ENCODE results near the gene VANGL1. TPM values are rescaled to one million over a fixed set of nuclear protein-coding genes. Genes with fewer than 3 reads are reported as not detected.

VANGL1 gene
- total RNA-seq, 2 donors from 2014 or later: 17.5 to 18.6 TPM

DNA sequence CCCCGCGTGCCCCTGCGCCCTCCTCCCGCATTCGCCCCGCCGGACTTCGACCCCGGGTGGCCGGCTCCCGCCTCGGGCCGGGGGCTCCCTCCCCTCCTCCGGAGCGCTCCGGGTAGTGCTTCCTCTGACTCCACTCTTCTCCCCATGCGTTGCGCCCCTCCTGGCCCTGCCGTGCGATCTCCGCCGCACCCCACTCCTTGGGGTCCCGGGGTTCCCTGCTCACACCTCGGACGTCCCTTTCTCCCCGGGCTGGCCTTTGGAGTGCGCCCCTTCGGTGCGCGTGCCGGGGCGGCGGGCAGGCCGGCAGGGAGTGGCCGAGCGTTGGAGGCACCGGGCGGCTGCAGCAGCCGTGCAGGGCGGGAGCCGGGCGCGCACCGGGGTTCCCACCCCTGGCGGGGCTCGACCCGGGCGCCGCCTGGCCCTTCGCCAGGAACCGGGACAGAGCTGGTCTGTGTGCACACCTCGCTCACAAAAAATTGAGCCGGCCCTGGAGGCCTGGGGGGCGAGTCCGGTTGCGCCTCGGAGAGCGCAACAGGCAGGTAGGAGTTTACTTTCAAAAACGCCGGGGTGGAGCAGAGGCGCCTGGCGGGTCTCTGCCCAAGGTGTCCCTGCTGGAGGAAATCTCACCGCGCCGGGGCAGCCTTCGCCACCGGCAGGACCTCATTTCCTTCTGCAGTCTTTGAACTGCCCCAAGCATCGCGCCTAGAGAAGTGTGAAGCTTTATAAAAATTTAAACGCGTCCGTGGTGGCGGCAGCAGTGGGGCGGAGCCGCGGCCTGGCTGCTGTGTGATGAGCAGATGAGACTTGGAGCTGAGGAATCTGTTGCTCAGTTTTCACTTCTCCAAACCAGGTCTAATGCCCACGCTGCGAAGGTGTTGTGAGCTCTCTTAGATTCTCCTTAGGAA is 650 bp downstream of the VANGL1 start:
- intact Hi-C loops (cut with DNase I, micrococcal nuclease): no loop called here
- ATAC-seq: peak; percentile 77

DNA sequence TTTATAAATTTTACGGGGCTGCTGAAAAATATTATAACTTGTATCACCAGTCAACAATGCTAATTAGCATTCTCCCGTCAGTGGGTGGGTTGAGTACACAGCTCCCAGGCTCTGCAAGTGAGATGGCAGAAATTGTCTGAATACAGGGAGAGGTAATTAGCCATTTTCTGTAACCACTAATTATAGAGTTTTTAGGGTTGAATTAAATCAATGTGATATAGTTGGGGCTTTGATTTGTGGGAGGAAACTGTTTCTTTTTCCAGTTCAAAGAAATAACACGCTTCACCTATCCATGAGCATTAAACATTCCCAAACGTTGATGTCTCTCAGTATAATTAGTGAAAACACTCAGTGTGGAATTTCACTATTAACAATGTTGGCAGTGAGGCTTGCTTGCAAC is 1.5 kb downstream of the VANGL1 start:
- ATAC-seq (no peak), DNase-seq (no peak)
- intact Hi-C loops (cut with DNase I, micrococcal nuclease): no loop called here

More for the DNA sequence above, 650 bp downstream of the VANGL1 start:
- DNase-seq: peak; percentile 73 to 77

DNA sequence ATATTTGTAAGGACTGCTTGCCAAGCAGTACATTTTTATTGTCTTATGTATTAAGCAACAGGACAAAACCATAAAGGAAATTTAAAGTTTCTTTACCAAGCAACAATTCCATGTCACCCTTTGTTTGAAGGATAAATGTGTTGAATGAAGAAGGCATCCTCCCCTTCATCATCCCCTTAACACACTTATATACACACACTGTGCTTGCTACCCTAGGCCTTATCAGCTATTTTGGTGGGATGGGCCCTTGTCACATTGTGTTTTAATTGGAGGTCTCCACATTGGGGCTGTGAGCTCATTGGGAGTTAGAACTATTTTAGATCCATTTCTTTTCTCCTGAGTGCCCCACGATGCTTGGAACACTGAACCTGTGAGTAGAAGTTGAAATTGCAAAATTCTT is 1.9 kb downstream of the VANGL1 start:
- ATAC-seq: no peak
- intact Hi-C loops (cut with DNase I, micrococcal nuclease): no loop called here

DNA sequence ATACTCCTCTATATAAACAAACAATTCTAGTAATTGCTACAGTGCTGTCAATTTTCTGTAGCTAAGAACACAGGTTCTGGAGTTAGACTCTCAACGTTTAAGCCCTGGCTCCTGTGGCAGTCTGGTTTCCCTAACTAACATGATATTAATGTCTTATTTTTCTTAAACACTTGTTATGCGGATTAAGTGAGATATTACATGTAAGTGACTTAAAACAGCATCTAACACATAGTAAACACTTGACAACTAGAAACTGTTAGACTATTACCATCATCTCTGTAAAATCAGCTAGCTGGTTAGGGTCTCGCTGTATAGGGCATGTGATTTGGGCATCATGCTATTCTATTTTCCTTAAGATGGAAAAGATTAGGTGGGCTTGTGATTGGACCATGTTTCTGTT is 2.3 kb downstream of the VANGL1 start:
- ATAC-seq: no peak
- no peak for DNase-seq
- intact Hi-C loops (cut with DNase I, micrococcal nuclease): no loop called here

More for the DNA sequence above, 1.9 kb downstream of the VANGL1 start:
- DNase-seq: no peak

DNA sequence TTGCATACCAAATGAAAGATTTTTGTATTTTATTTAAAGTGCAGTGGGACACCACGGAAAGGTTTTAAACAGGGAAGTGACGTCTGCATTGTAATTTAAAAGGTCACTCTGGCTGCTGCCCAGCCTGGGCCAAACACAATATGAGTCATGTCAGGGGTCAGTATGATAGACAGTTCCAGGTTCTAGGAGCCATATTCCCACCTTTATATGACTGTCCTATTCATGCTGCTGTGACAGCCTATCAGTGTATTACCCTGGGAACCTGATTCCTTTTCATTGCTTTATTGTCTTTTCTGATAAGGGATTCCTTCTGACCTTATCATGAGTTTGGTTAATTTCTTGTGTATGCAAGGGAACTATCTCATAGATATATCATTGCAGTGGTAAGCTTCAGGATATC is 5.3 kb downstream of the VANGL1 start:
- intact Hi-C loops (cut with DNase I, micrococcal nuclease): no loop called here
- ATAC-seq: peak; percentile 66
- no peak for DNase-seq

DNA sequence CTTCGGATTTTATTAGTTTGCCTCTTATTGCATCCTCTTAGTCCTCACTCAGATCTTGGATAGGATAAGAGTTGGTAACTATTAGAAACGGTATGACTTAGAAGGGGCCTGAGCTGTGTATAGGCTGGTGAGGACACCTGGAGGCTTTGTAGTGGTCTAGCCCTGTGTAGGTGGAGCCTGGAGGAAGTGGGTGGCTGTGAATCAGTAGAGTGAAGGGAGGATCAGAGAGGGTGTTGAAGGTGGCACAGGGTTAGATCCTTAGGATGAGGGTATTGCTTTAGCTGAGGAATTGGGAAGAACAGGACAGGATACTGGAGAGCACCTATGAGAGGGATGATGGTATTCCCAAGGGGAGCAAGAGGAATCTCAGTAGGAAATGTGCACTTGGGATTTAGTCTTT is 5.7 kb downstream of the VANGL1 start:
- intact Hi-C loops (cut with DNase I, micrococcal nuclease): no loop called here
- ATAC-seq (no peak), DNase-seq (no peak)

DNA sequence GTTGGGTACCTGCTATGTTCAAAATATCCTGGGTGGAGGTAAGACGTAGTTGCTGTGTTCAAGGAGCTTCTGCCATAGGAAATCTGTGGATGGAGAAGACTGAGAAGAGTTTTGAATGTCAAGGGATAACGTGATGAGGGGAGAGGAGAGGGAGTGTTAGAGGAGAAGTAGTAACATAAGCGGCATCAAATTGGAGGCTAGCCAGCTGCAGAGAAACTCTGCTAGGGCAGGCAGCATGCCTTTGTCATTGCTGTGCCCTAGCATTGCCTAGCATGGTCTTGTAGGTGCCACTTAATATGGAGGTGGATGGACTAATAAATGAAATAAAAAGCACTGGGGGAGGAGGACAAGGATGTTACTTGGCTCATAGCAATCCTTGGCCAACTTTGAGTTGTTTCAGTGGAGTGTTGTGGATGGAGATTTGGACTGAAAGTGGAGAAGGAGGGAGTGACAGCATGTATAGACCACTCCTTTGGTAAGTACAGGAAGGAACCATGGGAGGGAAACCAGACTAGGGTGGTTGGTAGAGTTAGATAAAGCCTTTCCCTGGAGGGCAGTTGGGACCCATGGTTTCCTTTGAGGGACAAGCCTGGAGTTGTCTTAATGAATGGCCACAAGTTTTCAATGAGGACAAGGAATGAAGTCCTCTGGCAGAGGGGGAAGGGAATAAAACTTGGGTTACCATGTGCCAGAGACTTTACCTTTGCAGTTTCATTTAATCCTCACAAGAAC is 6.3 kb downstream of the VANGL1 start:
- DNase-seq: no peak
- no peak for ATAC-seq
- intact Hi-C loops (cut with DNase I, micrococcal nuclease): no loop called here

DNA sequence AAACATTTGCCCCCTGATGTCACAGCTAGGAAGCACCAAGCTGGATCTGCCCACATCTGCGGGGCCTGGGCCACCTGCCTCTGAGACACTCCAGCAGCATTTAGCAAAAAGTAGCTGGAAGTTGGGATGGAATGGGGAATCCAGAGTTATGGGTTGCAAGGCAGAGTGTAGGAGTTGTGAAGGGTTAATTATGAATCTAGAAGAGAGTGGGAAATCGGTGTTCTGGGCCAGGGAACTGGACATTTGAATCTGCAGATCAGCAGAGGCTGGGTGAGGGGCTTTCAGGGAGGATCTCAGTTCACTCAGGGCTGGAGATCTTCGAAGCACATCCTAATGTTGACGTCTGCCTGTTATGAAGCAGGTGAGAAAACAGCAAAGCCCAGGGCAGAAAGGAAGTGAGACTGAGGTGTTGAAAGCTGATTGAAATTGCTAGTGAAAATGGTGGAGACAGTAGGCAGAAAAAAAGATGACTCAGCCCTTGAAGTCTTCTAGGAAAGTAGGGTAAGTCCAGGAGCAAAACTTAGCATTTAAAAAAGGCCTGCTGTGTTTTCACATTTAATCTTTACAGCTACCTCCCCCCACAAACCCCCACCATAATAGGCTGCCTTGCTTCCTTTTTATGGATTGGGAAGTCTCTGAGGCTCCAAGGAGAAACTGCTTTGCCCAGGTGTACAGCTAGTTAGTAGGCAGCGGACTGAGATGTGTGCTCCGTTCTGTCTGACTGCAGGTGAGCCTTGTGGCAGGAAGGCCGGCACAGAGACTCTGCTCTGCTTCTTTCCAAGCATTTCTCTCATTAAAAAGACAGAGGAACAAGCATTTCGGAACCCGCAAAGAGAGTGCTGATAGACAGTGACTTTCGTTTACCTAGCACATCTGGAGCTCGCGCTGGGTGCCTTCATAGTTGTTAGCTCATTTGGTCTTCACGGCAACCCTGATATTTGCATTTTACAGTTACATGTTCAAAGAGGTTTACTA is 7.2 kb downstream of the VANGL1 start:
- intact Hi-C loops (cut with DNase I, micrococcal nuclease): no loop called here
- DNase-seq: no peak
- ATAC-seq: no peak

DNA sequence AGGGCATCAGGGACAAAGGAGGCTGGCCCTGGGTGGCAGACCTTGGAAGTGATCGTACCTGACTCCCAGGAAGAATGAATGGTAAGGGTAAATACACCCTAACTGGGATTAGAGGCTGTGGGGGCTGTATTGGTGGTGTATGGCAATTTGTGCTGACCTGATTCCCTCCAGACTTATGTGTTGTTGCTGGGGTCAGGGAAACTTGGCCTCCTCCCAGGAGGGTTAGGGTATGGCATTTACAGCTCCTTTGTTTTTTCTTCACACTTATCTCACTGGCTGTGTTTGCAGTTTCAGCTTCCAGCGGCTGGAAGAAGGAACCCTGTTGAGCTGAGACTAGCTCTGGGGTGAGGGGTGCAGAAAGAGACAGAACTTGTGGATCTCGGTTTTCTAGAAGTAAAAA is 8.2 kb downstream of the VANGL1 start:
- intact Hi-C loops (cut with DNase I, micrococcal nuclease): no loop called here
- DNase-seq: peak in 1 of 2 donors; percentile 48
- peak; percentile 31 for ATAC-seq

DNA sequence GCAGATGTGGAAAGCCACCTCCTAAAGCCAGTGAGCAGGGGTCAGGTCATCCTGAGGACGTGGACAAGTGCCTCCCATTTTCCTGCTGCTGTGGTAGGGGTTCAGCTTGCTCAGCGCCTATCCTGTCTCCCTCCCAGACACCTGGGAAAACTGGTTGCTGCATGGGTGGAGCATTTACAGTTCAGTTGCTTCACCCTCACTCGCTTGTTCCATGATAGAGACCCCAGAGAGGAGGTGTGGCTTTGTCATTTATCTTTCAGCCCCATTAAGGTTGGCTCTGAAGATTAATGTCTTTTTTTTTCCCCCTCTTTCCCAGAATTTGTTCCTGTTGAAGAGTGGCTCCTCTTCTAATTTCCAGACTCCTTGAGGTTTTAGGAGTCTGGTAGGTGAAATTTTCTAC is 9.2 kb downstream of the VANGL1 start:
- ATAC-seq: peak; percentile 61
- DNase-seq: peak; percentile 51 to 53

DNA sequence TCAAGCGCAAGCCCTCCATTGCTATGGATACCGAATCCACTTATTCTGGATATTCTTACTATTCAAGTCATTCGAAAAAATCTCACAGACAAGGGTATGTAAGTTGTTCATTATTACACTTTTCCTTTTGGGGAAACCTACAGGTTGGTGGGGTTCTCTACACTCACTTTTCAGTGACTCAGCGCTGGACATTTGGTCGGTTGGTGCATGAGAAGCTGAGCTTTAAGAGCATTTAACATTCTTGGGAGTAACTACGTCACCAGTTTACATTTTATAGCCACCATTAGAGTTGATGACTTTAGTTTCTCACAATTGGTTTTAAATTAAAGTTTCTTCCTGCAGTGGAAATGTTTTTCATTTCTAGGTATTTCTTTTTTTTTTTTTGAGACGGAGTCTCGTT is 9.6 kb downstream of the VANGL1 start:
- intact Hi-C loops (cut with DNase I, micrococcal nuclease): no loop called here
- DNase-seq: no peak
- ATAC-seq: peak; percentile 58

More for the DNA sequence above, 9.2 kb downstream of the VANGL1 start:
- intact Hi-C loops (cut with DNase I, micrococcal nuclease): no loop called here

DNA sequence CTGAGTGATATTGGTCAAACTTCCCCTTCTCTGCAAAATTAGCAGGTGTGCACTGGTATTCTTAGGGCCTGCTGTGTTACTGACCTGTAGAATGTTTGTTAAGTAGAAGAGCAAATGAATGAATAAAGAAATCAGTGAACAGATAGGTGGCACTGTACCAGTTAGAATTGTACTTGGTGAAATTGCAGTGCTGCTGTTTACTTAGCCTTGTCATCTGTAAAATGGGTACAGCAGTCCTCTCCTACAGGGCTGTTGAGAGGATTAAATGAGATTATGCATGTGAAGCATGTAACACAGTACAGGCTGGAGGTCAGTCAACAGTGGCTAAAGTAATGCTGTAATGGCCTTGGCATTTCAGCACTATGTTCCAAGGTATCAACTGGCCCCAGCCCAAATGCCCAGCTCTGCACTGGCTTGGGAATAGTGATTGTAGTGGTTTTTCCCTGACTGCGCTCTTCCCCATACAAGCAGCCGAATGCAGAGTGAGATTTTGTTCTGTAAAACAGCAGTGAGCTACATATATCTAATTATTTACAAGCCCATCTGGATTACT is 10.5 kb downstream of the VANGL1 start:
- intact Hi-C loops (cut with DNase I, micrococcal nuclease): no loop called here
- ATAC-seq (no peak), DNase-seq (no peak)

DNA sequence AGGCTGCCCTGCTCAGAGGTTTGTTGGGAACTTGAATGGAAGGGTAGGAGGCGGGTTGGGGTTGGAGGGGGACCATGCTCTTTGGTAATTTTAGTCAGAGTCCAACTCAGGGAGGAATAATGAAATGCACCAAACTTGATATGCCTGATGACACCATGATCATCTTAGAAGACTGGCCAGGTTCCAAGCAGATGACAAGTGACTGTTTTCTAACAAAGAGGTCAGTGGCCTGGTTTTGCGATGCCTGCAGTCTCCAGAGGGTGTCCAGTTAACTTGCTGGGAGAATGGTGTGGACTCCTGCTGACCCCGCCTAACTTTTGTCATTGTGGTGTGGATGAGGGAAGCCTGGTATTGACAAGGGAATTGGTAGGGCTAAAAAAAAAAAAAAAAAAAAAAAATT is 12.4 kb downstream of the VANGL1 start:
- no peak for ATAC-seq

DNA sequence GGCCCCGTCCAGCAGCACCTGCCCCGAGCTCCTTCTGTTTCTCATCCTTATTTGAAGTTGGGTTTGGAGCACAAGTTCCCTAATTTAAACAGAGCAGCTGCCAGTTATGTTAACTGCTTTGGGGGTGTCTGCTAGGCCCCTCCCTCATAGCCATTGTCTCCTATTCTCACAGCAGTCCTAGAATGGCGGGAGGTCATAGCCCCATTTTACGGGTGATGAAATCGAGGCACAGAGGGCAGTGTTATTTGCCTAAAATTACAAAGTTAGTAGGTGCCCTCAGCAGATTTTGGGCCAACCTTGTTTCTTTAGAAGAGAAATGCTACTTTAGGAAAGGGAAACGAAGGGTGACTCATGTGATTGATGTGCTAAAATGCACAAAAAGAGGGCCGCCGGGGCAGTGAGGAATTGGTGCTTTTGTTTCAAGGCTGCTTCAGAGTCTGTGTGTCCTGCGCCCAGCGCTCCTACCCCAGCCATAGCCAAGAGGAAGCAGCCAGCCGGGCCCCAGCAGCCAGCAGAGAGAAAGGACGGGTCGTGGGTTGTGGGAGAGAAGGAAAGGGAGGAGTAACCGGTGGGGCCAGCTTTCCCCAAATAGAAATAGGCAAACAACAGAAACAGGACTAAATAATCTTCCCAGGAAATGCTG is 13.0 kb downstream of the VANGL1 start:
- no peak for ATAC-seq
- no peak for DNase-seq
- intact Hi-C loops (cut with DNase I, micrococcal nuclease): no loop called here

More for the DNA sequence above, 12.4 kb downstream of the VANGL1 start:
- intact Hi-C loops (cut with DNase I, micrococcal nuclease): no loop called here
- no peak for DNase-seq

DNA sequence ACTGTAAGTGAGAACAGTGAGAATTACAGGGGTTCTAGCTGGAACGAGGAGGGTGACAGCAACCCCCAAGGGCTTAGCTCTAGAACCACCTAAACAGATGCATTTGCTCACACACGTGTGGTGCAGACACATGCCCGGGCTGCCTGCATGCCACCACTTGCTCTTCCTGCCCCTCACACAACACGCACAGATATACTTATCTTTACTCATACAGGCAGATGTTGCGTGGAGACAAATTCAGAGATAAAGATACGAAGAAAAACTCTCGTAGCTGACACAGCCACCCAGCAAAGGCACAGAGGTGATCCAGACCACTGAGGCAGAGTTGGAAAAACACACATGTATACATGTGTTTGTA is 13.5 kb downstream of the VANGL1 start:
- DNase-seq: no peak
- intact Hi-C loops (cut with DNase I, micrococcal nuclease): no loop called here
- ATAC-seq: no peak

DNA sequence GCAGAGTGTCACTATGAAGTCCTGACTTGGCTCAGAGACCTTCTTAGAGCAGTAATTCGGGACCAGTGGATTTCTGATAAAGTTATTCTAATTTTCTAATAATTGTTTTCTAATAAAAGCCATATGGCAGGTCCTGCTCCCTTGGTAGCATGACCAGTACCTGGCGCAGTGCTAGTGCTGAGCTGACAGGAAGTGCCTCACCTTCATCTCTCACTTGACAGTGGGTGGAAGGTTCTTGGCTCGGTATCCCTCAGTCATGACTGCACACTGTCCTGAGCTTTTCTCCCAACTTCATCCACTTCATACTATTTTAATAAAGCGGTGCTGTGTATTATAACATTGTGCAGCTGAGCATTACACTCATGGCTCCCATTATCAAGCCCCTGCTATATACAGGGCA is 14.1 kb downstream of the VANGL1 start:
- intact Hi-C loops (cut with DNase I, micrococcal nuclease): no loop called here
- ATAC-seq: no peak

DNA sequence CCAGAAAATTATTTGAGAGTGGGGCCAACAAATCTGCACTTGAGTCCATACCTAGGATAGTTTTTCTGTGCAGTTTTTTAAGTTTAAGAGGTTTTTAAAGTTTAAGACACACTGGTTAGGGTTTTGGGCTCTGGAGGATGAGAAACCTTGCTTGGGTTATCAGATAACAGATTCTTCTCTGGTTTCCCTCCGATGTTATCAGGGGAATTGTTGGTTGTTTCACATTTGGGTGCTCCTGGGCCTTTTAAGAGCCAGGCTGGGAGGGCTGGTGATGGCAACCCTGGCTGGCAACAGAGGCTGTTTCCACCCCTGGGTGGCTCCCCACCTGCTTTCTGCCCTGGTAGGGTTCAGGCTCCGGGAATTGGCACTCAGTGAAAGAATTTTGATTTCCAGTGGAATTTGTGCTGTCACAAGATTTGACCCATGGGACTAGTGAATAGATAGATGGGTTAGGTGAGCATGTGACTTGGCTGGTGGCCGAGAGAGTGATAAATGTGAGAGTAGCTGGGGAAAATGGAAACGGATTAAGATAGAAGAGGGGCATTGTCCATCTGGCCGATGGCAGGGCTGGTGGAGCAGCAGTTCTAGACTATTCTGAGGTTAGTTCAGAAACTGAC is 14.8 kb downstream of the VANGL1 start:
- intact Hi-C loops (cut with DNase I, micrococcal nuclease): no loop called here
- ATAC-seq (no peak), DNase-seq (no peak)

More for the DNA sequence above, 14.1 kb downstream of the VANGL1 start:
- no peak for DNase-seq

DNA sequence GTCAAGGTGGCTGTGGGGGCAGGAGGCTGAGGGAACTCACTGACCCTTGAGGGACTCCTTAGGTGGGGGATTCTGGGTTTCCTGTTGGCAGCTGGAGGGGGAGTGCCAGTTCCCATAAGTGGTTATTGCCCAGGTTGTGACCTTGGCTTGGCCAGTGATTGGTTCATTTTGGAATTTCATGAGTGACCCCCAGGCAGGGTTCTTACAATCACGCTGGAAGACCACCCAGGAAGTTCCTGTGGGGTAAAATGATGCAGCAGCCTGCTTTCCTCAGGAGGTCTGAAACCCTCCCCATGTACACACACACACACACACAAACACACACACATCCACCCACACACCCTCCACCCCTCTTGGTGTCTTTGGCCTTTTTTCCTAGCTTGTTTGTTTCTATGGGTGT is 16.9 kb downstream of the VANGL1 start:
- intact Hi-C loops (cut with DNase I, micrococcal nuclease): no loop called here
- ATAC-seq (no peak), DNase-seq (no peak)

Data from left colon (tissue), 2 donors.